ENCODE measurements around the gene LAMP5. TPM values are rescaled to one million over a fixed set of nuclear protein-coding genes. Genes with fewer than 3 reads are reported as not detected.

Gene LAMP5
- total RNA-seq, result under 1 TPM in 1 of 6 experiments, not detected in 5; 0.10 TPM
- long read RNA-seq, result 0 reads

GRCh38 chr20:9514461-9515213 is at the start of gene LAMP5:
Gene LAMP5, plus strand, starts transcription at chr20:9514590. Its CDS starts 263 bp downstream, at chr20:9514853.
- Histone ChIP-seq H3K27me3 (peaks cover 4 to 6% of the 10 kb centered on the region in 2 donors), H3K4me1 (no peaks in the 10 kb centered on the region), H3K9me3 (no peaks in the 10 kb centered on the region), H3K27ac (no peak within 1 kb of the TSS), H3K4me3 (no peak within 1 kb of the TSS), H3K36me3 (no peaks in the 10 kb centered on the region)
- 0% methylated on average over 25 of the region's 38 CpGs for WGBS (ENCODE audit: insufficient coverage, low coverage, low lambda C conversion rate, missing lambda C conversion rate)
- intact Hi-C loops (cut with DNase I), result no loop called here
- TF ChIP-seq CTCF (IDR thresholded peaks at IDR 0.05) (no peak), POLR2A (IDR thresholded peaks at IDR 0.05) (no peak)
- ATAC-seq (peak in 3 of 4 donors; percentile 22 to 36 (median 26)), DNase-seq (peak in 1 of 3 donors; percentile 23)

GRCh38 chr20:9467995-9468394 is 46.4 kb upstream of the LAMP5 start:
- no peaks in the 10 kb centered on the region for H3K27me3 ChIP-seq
- no peaks in the 10 kb centered on the region for H3K9me3 ChIP-seq
- H3K36me3 ChIP-seq, result no peaks in the 10 kb centered on the region
- no peaks in the 10 kb centered on the region for H3K4me1 ChIP-seq
- TF ChIP-seq POLR2A (IDR thresholded peaks at IDR 0.05) (no peak), CTCF (IDR thresholded peaks at IDR 0.05) (peak in 3 of 4 donors; percentile 26 to 39 (median 38))
- intact Hi-C loops (cut with DNase I), result no loop called here
- no peak overlapping the region for H3K4me3 ChIP-seq
- WGBS (ENCODE audit: insufficient coverage, low coverage, low lambda C conversion rate, missing lambda C conversion rate), result 12% methylated on average over 3 of the region's 3 CpGs
- H3K27ac ChIP-seq, result no peak overlapping the region
- no peak for DNase-seq
- no peak for ATAC-seq

GRCh38 chr20:9474835-9475415 is 39.5 kb upstream of the LAMP5 start:
- WGBS (ENCODE audit: insufficient coverage, low coverage, low lambda C conversion rate, missing lambda C conversion rate), result 89% methylated on average over 2 of the region's 2 CpGs
- intact Hi-C loops (cut with DNase I), result no loop called here
- no peak for DNase-seq
- H3K36me3 ChIP-seq, result no peaks in the 10 kb centered on the region
- TF ChIP-seq CTCF (IDR thresholded peaks at IDR 0.05), result no peak
- TF ChIP-seq POLR2A (IDR thresholded peaks at IDR 0.05), result no peak
- no peaks in the 10 kb centered on the region for H3K4me1 ChIP-seq
- H3K27ac ChIP-seq, result no peak overlapping the region
- no peaks in the 10 kb centered on the region for H3K27me3 ChIP-seq
- ATAC-seq, result no peak
- no peaks in the 10 kb centered on the region for H3K9me3 ChIP-seq
- H3K4me3 ChIP-seq, result no peak overlapping the region

- intact Hi-C loops (cut with DNase I), result no loop called here
- ATAC-seq (no peak), DNase-seq (no peak)
- H3K27me3 ChIP-seq, result no peaks in the 10 kb centered on the region
- TF ChIP-seq POLR2A (IDR thresholded peaks at IDR 0.05) (no peak), CTCF (IDR thresholded peaks at IDR 0.05) (no peak)
- H3K4me3 ChIP-seq, result no peak overlapping the region
- H3K27ac ChIP-seq, result no peak overlapping the region
- no peaks in the 10 kb centered on the region for H3K9me3 ChIP-seq
- H3K4me1 ChIP-seq, result no peaks in the 10 kb centered on the region
- no peaks in the 10 kb centered on the region for H3K36me3 ChIP-seq
Measured at GRCh38 chr20:9475456-9475855, 38.9 kb upstream of the LAMP5 start.
